HepG2 (cell line): ENCODE data around the gene LTA. TPM values are rescaled to one million over a fixed set of nuclear protein-coding genes. Genes with fewer than 3 reads are reported as not detected.

Experiments used
- ATM ChIP-seq: fragments of 450-650 bp; IDR thresholded peaks from 2 replicates; pipeline ENCODE4 v1.7.1; 2017; ENCODE audit warnings: mild to moderate bottlenecking, borderline replicate concordance
- BRCA1 ChIP-seq: sonication (generic); formaldehyde crosslinking; IDR thresholded peaks from 2 replicates; pipeline ENCODE4 v1.4.0; 2020; ENCODE audit warnings: missing genetic modification reagents
- CAMTA2 ChIP-seq: sonication (generic); formaldehyde crosslinking; IDR thresholded peaks from 2 replicates; pipeline ENCODE4 v1.4.0; 2020; ENCODE audit warnings: mild to moderate bottlenecking, missing genetic modification reagents, borderline replicate concordance
- ETV6 ChIP-seq: sonication (generic); formaldehyde crosslinking; conservative IDR thresholded peaks from 2 replicates; pipeline ENCODE4 v1.4.0; 2020; ENCODE audit warnings: missing genetic modification reagents
- HCFC1 ChIP-seq: fragments of 150-350 bp; IDR thresholded peaks from 2 replicates; pipeline ENCODE4 v1.6.1; 2014; ENCODE audit warnings: low read depth, low read length
- IRF2 ChIP-seq: IDR thresholded peaks from 2 replicates; pipeline ENCODE4 v1.6.1; 2018; ENCODE audit warnings: missing genetic modification reagents, missing compliant biosample characterization
- NR2F2 ChIP-seq: IDR thresholded peaks from 2 replicates; pipeline ENCODE4 v1.6.1; 2012; ENCODE audit warnings: low read depth, inconsistent platforms, borderline replicate concordance
- SALL2 ChIP-seq: sonication (generic); formaldehyde crosslinking; IDR thresholded peaks from 2 replicates; pipeline ENCODE4 v1.8.1; 2023; ENCODE audit warnings: mild to moderate bottlenecking, missing genetic modification reagents, inconsistent platforms
- SIX4 ChIP-seq: sonication (generic); formaldehyde crosslinking; IDR thresholded peaks from 2 replicates; pipeline ENCODE4 v1.4.0; 2020; ENCODE audit warnings: missing genetic modification reagents
- TCF7 ChIP-seq: sonication (generic); IDR thresholded peaks from 2 replicates; pipeline ENCODE4 v1.6.1; 2016; ENCODE audit warnings: antibody characterized with exemption, low read depth
- TMF1 ChIP-seq: sonication (generic); formaldehyde crosslinking; IDR thresholded peaks from 2 replicates; pipeline ENCODE4 v1.8.1; 2022; ENCODE audit warnings: low read depth, missing genetic modification reagents
- ZNF205 ChIP-seq: IDR thresholded peaks from 2 replicates; pipeline ENCODE4 v1.6.1; 2018; ENCODE audit warnings: missing biosample characterization, missing genetic modification reagents
- ZNF3 ChIP-seq: IDR thresholded peaks from 2 replicates; pipeline ENCODE4 v1.7.0; 2017; ENCODE audit warnings: inconsistent platforms
- ZNF30 ChIP-seq: sonication (generic); formaldehyde crosslinking; IDR thresholded peaks from 2 replicates; pipeline ENCODE4 v1.5.0; 2020; ENCODE audit warnings: mild to moderate bottlenecking, missing genetic modification reagents
- ZNF326 ChIP-seq: sonication (generic); formaldehyde crosslinking; IDR thresholded peaks from 2 replicates; pipeline ENCODE4 v1.4.0; 2020; ENCODE audit warnings: missing genetic modification reagents, borderline replicate concordance
- ZNF83 ChIP-seq: sonication (generic); formaldehyde crosslinking; IDR thresholded peaks from 2 replicates; pipeline ENCODE4 v1.4.0; 2020; ENCODE audit warnings: missing genetic modification reagents, mild to moderate bottlenecking, borderline replicate concordance
- ZNF841 ChIP-seq: sonication (generic); formaldehyde crosslinking; IDR thresholded peaks from 2 replicates; pipeline ENCODE4 v1.8.1; 2023; ENCODE audit warnings: missing genetic modification reagents, borderline replicate concordance
- ZSCAN20 ChIP-seq: sonication (generic); formaldehyde crosslinking; IDR thresholded peaks from 2 replicates; pipeline ENCODE4 v1.4.0; 2020; ENCODE audit warnings: missing genetic modification reagents, mild to moderate bottlenecking, borderline replicate concordance
- polyA plus RNA-seq, 8 experiments: library from polyadenylated mRNA; depleted of rRNA in 3 of 8; stranded (reverse) in 7 of 8; unstranded in 1 of 8; fragments of >200 nt; fragmentation: Illumina TruSeq in 4 of 8; extraction: Trizol in 4 of 8; gene quantifications; 2 replicates each; pipeline versions ENCODE4 v1.2.1 to v1.2.3, GENCODE V29; 2011 to 2016; ENCODE audit warnings: low read depth in 4 of 8, missing spikeins in 1 of 8, mixed read lengths in 1 of 8; ENCODE audit not compliant: insufficient read depth in 1 of 8
- total RNA-seq, 5 experiments: library from RNA; depleted of rRNA; stranded (reverse); fragments of >200 nt; fragmentation: Illumina TruSeq; extraction: Trizol; gene quantifications; 2 replicates each; pipeline ENCODE4 v1.2.3, GENCODE V29; 2016; ENCODE audit warnings: low read depth in 1 of 5
- TF ChIP-seq, protein P1 (sequence below), 2 experiments: sonication (generic) in 1 of 2; formaldehyde crosslinking in 1 of 2; IDR thresholded peaks; 2 replicates each; pipeline versions ENCODE4 v1.4.0 to v1.6.1; 2016 to 2020; ENCODE audit warnings: borderline replicate concordance in 1 of 2, low read depth in 1 of 2, mild to moderate bottlenecking in 1 of 2, missing genetic modification reagents in 1 of 2
- TF ChIP-seq, protein P2 (sequence below), 2 experiments: sonication (generic) in 1 of 2; formaldehyde crosslinking in 1 of 2; IDR thresholded peaks; 2 replicates each; pipeline versions ENCODE4 v1.5.1 to v1.6.1; 2011 to 2020; ENCODE audit warnings: borderline replicate concordance in 1 of 2, low read depth in 1 of 2, low read length in 1 of 2, mild to moderate bottlenecking in 1 of 2, missing genetic modification reagents in 1 of 2, moderate library complexity in 1 of 2
- TF ChIP-seq, protein P3 (sequence below): IDR thresholded peaks from 2 replicates; pipeline ENCODE4 v1.6.1; 2018; ENCODE audit warnings: missing genetic modification reagents

LTA gene
- total and polyA plus RNA-seq, 2 of the 13 experiments (the other 11 are each of a cell fraction or from before 2014, with no cell fraction given) = 0.09 TPM; not detected in 1

DNA sequence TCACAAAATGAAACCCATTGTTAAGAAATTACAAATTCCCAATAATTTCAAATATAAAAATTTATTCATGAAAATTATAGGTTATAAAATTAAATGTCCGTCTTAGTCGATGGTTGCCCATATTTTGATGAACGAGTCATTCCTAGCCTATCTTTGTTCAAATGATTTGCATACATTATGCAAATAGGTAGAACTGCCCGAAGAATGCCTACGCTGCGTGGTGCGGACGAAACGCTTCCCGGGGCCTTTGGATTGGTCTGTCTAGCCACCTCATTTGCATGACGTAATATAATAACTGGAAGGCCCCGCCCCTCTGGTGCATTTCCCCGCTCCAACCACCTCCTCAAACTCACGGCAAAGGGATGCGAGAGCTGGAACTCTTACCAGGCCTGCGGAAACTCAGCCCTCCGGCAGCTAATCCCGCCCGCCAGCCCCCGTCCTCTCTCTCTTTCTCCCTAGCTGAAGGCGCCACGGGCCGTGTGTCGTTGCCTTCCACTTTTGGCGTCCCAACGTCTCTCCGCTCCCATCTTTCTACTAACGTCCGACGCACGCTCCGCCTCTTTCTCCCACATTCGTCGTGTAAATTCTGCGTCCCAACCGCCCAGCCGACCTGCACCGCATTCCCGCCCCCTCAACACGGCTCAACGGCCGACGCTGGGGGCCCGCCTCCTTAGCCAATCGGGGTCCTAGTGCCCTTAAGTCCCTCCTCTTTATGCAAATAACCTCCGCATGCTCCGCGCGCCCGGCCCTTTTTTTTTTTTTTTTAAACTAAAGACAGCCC is 47.9 kb downstream of the LTA start (continued):
- TF ChIP-seq, protein P1, sequence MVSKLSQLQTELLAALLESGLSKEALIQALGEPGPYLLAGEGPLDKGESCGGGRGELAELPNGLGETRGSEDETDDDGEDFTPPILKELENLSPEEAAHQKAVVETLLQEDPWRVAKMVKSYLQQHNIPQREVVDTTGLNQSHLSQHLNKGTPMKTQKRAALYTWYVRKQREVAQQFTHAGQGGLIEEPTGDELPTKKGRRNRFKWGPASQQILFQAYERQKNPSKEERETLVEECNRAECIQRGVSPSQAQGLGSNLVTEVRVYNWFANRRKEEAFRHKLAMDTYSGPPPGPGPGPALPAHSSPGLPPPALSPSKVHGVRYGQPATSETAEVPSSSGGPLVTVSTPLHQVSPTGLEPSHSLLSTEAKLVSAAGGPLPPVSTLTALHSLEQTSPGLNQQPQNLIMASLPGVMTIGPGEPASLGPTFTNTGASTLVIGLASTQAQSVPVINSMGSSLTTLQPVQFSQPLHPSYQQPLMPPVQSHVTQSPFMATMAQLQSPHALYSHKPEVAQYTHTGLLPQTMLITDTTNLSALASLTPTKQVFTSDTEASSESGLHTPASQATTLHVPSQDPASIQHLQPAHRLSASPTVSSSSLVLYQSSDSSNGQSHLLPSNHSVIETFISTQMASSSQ (IDR thresholded peaks at IDR 0.05; ENCODE audit: low read depth) = peak; percentile 37
- TF ChIP-seq, protein P1 (CRISPR knock-in tag; IDR thresholded peaks at IDR 0.05; ENCODE audit: borderline replicate concordance) = peak; percentile 70
- TF ChIP-seq SIX4 (peak; percentile 71; the same call in 1 of the 2 replicates), IRF2 (CRISPR knock-in tag) (no peak), HCFC1 (peak; percentile 23), BRCA1 (CRISPR knock-in tag) (0 out of 2 replicates have a peak, but pooled peaks have one; percentile 67), ZNF205 (CRISPR knock-in tag) (no peak; the same call in none of the 2 replicates), ZNF326 (CRISPR knock-in tag) (no peak), CAMTA2 (CRISPR knock-in tag) (peak; percentile 12; the same call in 1 of the 2 replicates), ZNF3 (CRISPR knock-in tag) (no peak), ZNF30 (no peak), ZNF841 (CRISPR knock-in tag) (peak; percentile 89; the same call in 1 of the 2 replicates), TCF7 (no peak), ZNF83 (CRISPR knock-in tag) (no peak), NR2F2 (no peak), ATM (no peak), ETV6 (no peak), ZSCAN20 (0 out of 2 replicates have a peak, but pooled peaks have one; percentile 50), TMF1 (CRISPR knock-in tag) (peak; percentile 88), SALL2 (peak; percentile 44; the same call in 1 of the 2 replicates)
- TF ChIP-seq, protein P2, sequence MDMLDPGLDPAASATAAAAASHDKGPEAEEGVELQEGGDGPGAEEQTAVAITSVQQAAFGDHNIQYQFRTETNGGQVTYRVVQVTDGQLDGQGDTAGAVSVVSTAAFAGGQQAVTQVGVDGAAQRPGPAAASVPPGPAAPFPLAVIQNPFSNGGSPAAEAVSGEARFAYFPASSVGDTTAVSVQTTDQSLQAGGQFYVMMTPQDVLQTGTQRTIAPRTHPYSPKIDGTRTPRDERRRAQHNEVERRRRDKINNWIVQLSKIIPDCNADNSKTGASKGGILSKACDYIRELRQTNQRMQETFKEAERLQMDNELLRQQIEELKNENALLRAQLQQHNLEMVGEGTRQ (IDR thresholded peaks at IDR 0.05; ENCODE audit: low read depth, low read length) = no peak
- TF ChIP-seq, protein P2 (CRISPR knock-in tag; IDR thresholded peaks at IDR 0.05; ENCODE audit: borderline replicate concordance) = no peak; the same call in 1 of the 2 replicates
- TF ChIP-seq, protein P3, sequence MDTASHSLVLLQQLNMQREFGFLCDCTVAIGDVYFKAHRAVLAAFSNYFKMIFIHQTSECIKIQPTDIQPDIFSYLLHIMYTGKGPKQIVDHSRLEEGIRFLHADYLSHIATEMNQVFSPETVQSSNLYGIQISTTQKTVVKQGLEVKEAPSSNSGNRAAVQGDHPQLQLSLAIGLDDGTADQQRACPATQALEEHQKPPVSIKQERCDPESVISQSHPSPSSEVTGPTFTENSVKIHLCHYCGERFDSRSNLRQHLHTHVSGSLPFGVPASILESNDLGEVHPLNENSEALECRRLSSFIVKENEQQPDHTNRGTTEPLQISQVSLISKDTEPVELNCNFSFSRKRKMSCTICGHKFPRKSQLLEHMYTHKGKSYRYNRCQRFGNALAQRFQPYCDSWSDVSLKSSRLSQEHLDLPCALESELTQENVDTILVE = no peak
